ENCODE data around the gene CDK18.
A peak's percentile ranks its signal among the peaks of the same experiment; 100 is the strongest.

CDK18 gene

GRCh38 chr1:205571747-205572146 is 67.3 kb downstream of the CDK18 start:
- H3K27me3 ChIP-seq (ENCODE audit: control insufficient read depth, insufficient read depth, low read length) = peaks cover 71% of the 10 kb centered on the region
- H3K4me3 ChIP-seq (ENCODE audit: low read depth, low read length) = no peak overlapping the region
- no peaks in the 10 kb centered on the region for H3K9me3 ChIP-seq (ENCODE audit: control insufficient read depth, insufficient read depth, low read length)
- H3K9ac ChIP-seq (ENCODE audit: low read depth, low read length) = peak overlapping the region; percentile 24
- peaks cover 9% of the 10 kb centered on the region for H3K4me1 ChIP-seq (ENCODE audit: control insufficient read depth, insufficient read depth, low read length)
- no peaks in the 10 kb centered on the region for H3K36me3 ChIP-seq (ENCODE audit: control insufficient read depth, insufficient read depth, low read length)

- H3K36me3 ChIP-seq (ENCODE audit: control insufficient read depth, insufficient read depth, low read length) = no peaks in the 10 kb centered on the region
- peaks cover 9% of the 10 kb centered on the region for H3K4me1 ChIP-seq (ENCODE audit: control insufficient read depth, insufficient read depth, low read length)
- no peak overlapping the region for H3K4me3 ChIP-seq (ENCODE audit: low read depth, low read length)
- no peaks in the 10 kb centered on the region for H3K9me3 ChIP-seq (ENCODE audit: control insufficient read depth, insufficient read depth, low read length)
- H3K27me3 ChIP-seq (ENCODE audit: control insufficient read depth, insufficient read depth, low read length) = peaks cover 71% of the 10 kb centered on the region
- no peak overlapping the region for H3K9ac ChIP-seq (ENCODE audit: low read depth, low read length)
Measured at GRCh38 chr1:205572421-205572820, 68.0 kb downstream of the CDK18 start.

GRCh38 chr1:205575294-205575885 is 70.9 kb downstream of the CDK18 start:
- Histone ChIP-seq H3K36me3 (ENCODE audit: control insufficient read depth, insufficient read depth, low read length) (no peaks in the 10 kb centered on the region), H3K27me3 (ENCODE audit: control insufficient read depth, insufficient read depth, low read length) (peaks cover 61% of the 10 kb centered on the region), H3K9me3 (ENCODE audit: control insufficient read depth, insufficient read depth, low read length) (no peaks in the 10 kb centered on the region), H3K9ac (ENCODE audit: low read depth, low read length) (no peak overlapping the region), H3K4me1 (ENCODE audit: control insufficient read depth, insufficient read depth, low read length) (peaks cover 11% of the 10 kb centered on the region), H3K4me3 (ENCODE audit: low read depth, low read length) (no peak overlapping the region)

- Histone ChIP-seq H3K4me3 (ENCODE audit: low read depth, low read length) (no peak overlapping the region), H3K36me3 (ENCODE audit: control insufficient read depth, insufficient read depth, low read length) (no peaks in the 10 kb centered on the region), H3K27me3 (ENCODE audit: control insufficient read depth, insufficient read depth, low read length) (peaks cover 59% of the 10 kb centered on the region), H3K4me1 (ENCODE audit: control insufficient read depth, insufficient read depth, low read length) (peaks cover 11% of the 10 kb centered on the region), H3K9me3 (ENCODE audit: control insufficient read depth, insufficient read depth, low read length) (no peaks in the 10 kb centered on the region), H3K9ac (ENCODE audit: low read depth, low read length) (no peak overlapping the region)
Measured at GRCh38 chr1:205576011-205576410, 71.5 kb downstream of the CDK18 start.

- Histone ChIP-seq H3K4me3 (ENCODE audit: low read depth, low read length) (no peak overlapping the region), H3K9me3 (ENCODE audit: control insufficient read depth, insufficient read depth, low read length) (no peaks in the 10 kb centered on the region), H3K36me3 (ENCODE audit: control insufficient read depth, insufficient read depth, low read length) (no peaks in the 10 kb centered on the region), H3K27me3 (ENCODE audit: control insufficient read depth, insufficient read depth, low read length) (peaks cover 49% of the 10 kb centered on the region), H3K4me1 (ENCODE audit: control insufficient read depth, insufficient read depth, low read length) (peaks cover 6% of the 10 kb centered on the region), H3K9ac (ENCODE audit: low read depth, low read length) (no peak overlapping the region)
Measured at GRCh38 chr1:205576805-205577761, 72.6 kb downstream of the CDK18 start.

- H3K4me3 ChIP-seq (ENCODE audit: low read depth, low read length) = no peak overlapping the region
- H3K27me3 ChIP-seq (ENCODE audit: control insufficient read depth, insufficient read depth, low read length) = peaks cover 40% of the 10 kb centered on the region
- no peak overlapping the region for H3K9ac ChIP-seq (ENCODE audit: low read depth, low read length)
- no peaks in the 10 kb centered on the region for H3K36me3 ChIP-seq (ENCODE audit: control insufficient read depth, insufficient read depth, low read length)
- H3K9me3 ChIP-seq (ENCODE audit: control insufficient read depth, insufficient read depth, low read length) = no peaks in the 10 kb centered on the region
- peaks cover 6% of the 10 kb centered on the region for H3K4me1 ChIP-seq (ENCODE audit: control insufficient read depth, insufficient read depth, low read length)
Measured at GRCh38 chr1:205577874-205578658, 73.6 kb downstream of the CDK18 start.

- peaks cover 40% of the 10 kb centered on the region for H3K27me3 ChIP-seq (ENCODE audit: control insufficient read depth, insufficient read depth, low read length)
Measured at GRCh38 chr1:205578780-205579571, 74.5 kb downstream of the CDK18 start.

GRCh38 chr1:205579711-205580110 is 75.2 kb downstream of the CDK18 start:
- Histone ChIP-seq H3K4me3 (ENCODE audit: low read depth, low read length) (no peak overlapping the region), H3K36me3 (ENCODE audit: control insufficient read depth, insufficient read depth, low read length) (no peaks in the 10 kb centered on the region), H3K9me3 (ENCODE audit: control insufficient read depth, insufficient read depth, low read length) (no peaks in the 10 kb centered on the region), H3K4me1 (ENCODE audit: control insufficient read depth, insufficient read depth, low read length) (peaks cover 6% of the 10 kb centered on the region), H3K9ac (ENCODE audit: low read depth, low read length) (no peak overlapping the region), H3K27me3 (ENCODE audit: control insufficient read depth, insufficient read depth, low read length) (peaks cover 40% of the 10 kb centered on the region)

More at GRCh38 chr1:205578780-205579571, 74.5 kb downstream of the CDK18 start:
- Histone ChIP-seq H3K9me3 (ENCODE audit: control insufficient read depth, insufficient read depth, low read length) (no peaks in the 10 kb centered on the region), H3K36me3 (ENCODE audit: control insufficient read depth, insufficient read depth, low read length) (no peaks in the 10 kb centered on the region), H3K4me3 (ENCODE audit: low read depth, low read length) (no peak overlapping the region), H3K4me1 (ENCODE audit: control insufficient read depth, insufficient read depth, low read length) (peaks cover 6% of the 10 kb centered on the region), H3K9ac (ENCODE audit: low read depth, low read length) (no peak overlapping the region)

GRCh38 chr1:205580140-205580922 is 75.9 kb downstream of the CDK18 start:
- no peak overlapping the region for H3K9ac ChIP-seq (ENCODE audit: low read depth, low read length)
- peaks cover 6% of the 10 kb centered on the region for H3K4me1 ChIP-seq (ENCODE audit: control insufficient read depth, insufficient read depth, low read length)
- no peak overlapping the region for H3K4me3 ChIP-seq (ENCODE audit: low read depth, low read length)
- no peaks in the 10 kb centered on the region for H3K36me3 ChIP-seq (ENCODE audit: control insufficient read depth, insufficient read depth, low read length)
- H3K9me3 ChIP-seq (ENCODE audit: control insufficient read depth, insufficient read depth, low read length) = no peaks in the 10 kb centered on the region
- peaks cover 36% of the 10 kb centered on the region for H3K27me3 ChIP-seq (ENCODE audit: control insufficient read depth, insufficient read depth, low read length)

GRCh38 chr1:205580923-205581180 is 76.4 kb downstream of the CDK18 start:
- no peak overlapping the region for H3K4me3 ChIP-seq (ENCODE audit: low read depth, low read length)
- no peaks in the 10 kb centered on the region for H3K36me3 ChIP-seq (ENCODE audit: control insufficient read depth, insufficient read depth, low read length)
- H3K4me1 ChIP-seq (ENCODE audit: control insufficient read depth, insufficient read depth, low read length) = peaks cover 6% of the 10 kb centered on the region
- no peak overlapping the region for H3K9ac ChIP-seq (ENCODE audit: low read depth, low read length)
- H3K27me3 ChIP-seq (ENCODE audit: control insufficient read depth, insufficient read depth, low read length) = peaks cover 33% of the 10 kb centered on the region
- no peaks in the 10 kb centered on the region for H3K9me3 ChIP-seq (ENCODE audit: control insufficient read depth, insufficient read depth, low read length)

Data from iPS-15b (cell line).